ENCODE results near the gene ATP8B4.

The ATP8B4 gene

GRCh38 chr15:50077176-50077575 lies 41.9 kb downstream of the ATP8B4 start:
- H3K4me3 ChIP-seq (ENCODE audit: low read depth, low read length), result no peak overlapping the region
- DNase-seq (ENCODE audit: low read depth), result no peak
- TF ChIP-seq CTCF (conservative IDR thresholded peaks at IDR 0.05; ENCODE audit: low read depth, low read length), result no peak

- no peak for TF ChIP-seq CTCF (conservative IDR thresholded peaks at IDR 0.05; ENCODE audit: low read depth, low read length)
- DNase-seq (ENCODE audit: low read depth), result no peak
- H3K4me3 ChIP-seq (ENCODE audit: low read depth, low read length), result no peak overlapping the region
Observed at GRCh38 chr15:50075319-50075718, 43.7 kb downstream of the ATP8B4 start.

DNA sequence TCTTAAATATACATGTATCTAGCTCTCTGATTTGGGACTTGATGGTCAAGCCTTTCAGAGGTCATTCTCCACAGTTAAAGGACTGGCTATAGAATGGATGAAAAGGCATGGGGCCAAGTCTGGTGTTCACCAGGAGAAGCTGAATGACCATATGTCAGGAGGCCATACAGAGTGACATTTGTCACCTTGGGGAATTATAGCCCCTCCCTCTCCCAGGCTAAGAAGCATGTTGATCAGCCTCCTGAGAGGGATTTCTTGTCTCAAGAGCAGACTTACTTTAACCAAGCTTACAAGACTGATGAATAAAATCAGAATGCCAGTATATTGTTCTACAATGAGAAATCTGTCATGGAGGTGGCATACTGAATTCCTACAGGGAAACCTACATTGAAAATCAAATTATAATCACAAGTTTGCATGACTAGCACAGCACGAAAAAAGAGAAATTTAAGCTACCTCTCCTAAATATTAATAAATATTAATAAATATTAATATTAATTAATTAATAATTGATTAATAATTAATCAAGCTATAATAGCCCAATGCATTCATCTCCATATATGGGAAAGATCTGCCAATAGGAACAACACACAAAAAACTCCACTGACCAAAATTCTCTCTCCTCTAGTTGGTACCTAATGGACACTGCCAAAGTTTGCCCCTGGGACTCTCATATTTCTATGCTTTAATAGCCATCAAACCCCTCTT lies 47.3 kb downstream of the ATP8B4 start:
- no peak overlapping the region for H3K4me3 ChIP-seq (ENCODE audit: low read depth, low read length)
- no peak for DNase-seq (ENCODE audit: low read depth)
- TF ChIP-seq CTCF (conservative IDR thresholded peaks at IDR 0.05; ENCODE audit: low read depth, low read length), result no peak

DNA sequence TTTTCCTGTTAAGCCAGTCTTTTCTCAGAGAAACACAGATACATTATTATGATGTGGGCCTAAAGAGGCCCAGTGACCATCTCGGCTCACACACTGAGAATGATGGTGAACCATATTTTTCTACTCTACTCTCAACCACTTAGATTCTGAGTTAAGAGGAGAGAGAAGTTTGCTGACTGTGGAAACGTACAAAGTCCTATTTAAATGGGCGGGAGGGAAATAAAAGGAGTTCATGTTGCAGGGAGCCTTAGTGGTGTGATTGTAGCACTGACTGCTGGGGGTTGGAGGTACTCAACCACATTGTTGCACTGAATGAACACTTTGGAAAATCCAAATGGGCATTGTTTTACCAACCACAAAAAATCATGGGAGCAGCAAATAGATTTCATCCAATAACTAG lies 51.0 kb downstream of the ATP8B4 start:
- H3K4me3 ChIP-seq (ENCODE audit: low read depth, low read length), result no peak overlapping the region
- no peak for TF ChIP-seq CTCF (conservative IDR thresholded peaks at IDR 0.05; ENCODE audit: low read depth, low read length)
- DNase-seq (ENCODE audit: low read depth), result no peak

DNA sequence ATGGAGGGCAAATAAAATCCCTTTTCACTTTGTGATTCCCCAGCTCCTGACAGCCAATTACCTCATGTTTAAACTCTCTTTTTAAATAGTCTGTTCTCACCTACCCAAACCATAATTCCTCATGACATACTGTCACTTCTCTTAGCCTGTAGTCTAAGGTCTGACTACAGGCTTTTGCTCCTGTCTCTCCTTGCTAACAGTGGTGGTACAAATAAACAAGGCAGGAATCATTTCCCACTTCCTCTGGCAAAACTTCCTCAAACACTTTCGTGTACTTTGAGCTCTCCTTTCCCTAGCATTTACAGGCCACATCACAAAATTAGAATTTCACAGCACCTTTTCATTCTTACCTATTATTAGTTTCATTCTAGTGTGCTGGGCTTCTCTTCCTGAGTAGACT lies 51.8 kb downstream of the ATP8B4 start:
- DNase-seq (ENCODE audit: low read depth), result no peak
- no peak overlapping the region for H3K4me3 ChIP-seq (ENCODE audit: low read depth, low read length)
- TF ChIP-seq CTCF (conservative IDR thresholded peaks at IDR 0.05; ENCODE audit: low read depth, low read length), result no peak

DNA sequence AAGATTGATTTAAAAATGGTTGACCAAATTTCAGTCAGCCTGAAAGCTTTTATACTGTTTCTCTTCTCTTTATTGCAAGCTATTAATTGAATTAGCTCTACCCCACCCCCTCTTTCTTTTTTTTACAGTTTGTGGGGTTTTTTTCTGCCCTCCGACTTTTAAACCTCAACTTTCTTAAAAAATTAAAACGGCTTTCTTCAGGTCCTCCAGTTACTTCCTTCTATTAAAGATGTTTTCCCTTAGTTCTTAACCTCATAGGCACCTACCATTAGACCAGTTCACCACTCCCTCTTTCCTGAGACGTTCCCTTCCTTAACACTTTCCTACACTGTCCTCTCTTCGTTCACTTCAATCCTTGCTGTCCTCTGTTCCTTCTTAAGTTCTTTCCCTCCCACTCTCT lies 52.4 kb downstream of the ATP8B4 start:
- H3K4me3 ChIP-seq (ENCODE audit: low read depth, low read length), result no peak overlapping the region
- no peak for TF ChIP-seq CTCF (conservative IDR thresholded peaks at IDR 0.05; ENCODE audit: low read depth, low read length)
- DNase-seq (ENCODE audit: low read depth), result no peak

DNA sequence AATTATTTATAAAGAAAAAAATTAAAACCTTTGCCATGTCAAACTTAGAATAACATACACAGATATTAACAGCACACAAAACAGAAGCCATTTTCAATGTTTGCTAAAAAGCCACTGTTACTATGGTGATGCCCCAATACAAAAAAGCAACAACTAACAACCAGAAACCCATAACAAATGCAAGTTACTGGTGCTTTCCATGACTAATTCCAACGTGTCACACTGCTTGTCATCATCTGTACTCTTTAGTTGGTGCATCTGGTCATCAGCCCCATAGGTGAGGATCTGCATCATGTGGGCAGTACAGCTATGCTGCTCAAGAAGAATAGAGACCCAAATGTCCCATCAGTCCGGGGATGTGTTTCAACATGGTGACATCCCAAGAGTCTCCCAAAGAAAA lies 52.8 kb downstream of the ATP8B4 start:
- peak; percentile 43 for DNase-seq (ENCODE audit: low read depth)
- TF ChIP-seq CTCF (conservative IDR thresholded peaks at IDR 0.05; ENCODE audit: low read depth, low read length), result no peak
- H3K4me3 ChIP-seq (ENCODE audit: low read depth, low read length), result no peak overlapping the region

All from choroid plexus epithelial cell (primary cell).